K562 (cell line): ENCODE results near the gene UBE2I.

Experiments
- CTCF ChIP-seq, 3 experiments: IDR thresholded peaks in 2 of 3; conservative IDR thresholded peaks in 1 of 3; 2 replicates each; pipeline ENCODE4 v1.5.1; 2011 to 2012; ENCODE audit warnings: low read length in 3 of 3, mild to moderate bottlenecking in 3 of 3, control low read depth in 2 of 3, improper control_type of control experiment in 1 of 3, inconsistent platforms in 1 of 3, low read depth in 1 of 3, mixed read lengths in 1 of 3, moderate library complexity in 1 of 3; ENCODE audit not compliant: insufficient read depth in 2 of 3
- HBP1 ChIP-seq: fragments of 450-650 bp; formaldehyde crosslinking; IDR thresholded peaks from 2 replicates; pipeline ENCODE4 v1.4.0; 2022; ENCODE audit warnings: missing genetic modification characterization
- JUNB ChIP-seq: fragments of 450-650 bp; formaldehyde crosslinking; conservative IDR thresholded peaks from 2 replicates; pipeline ENCODE4 v1.4.0; 2020; ENCODE audit warnings: mild to moderate bottlenecking
- RFX5 ChIP-seq: IDR thresholded peaks from 2 replicates; pipeline ENCODE4 v1.6.1; 2011; ENCODE audit warnings: low read depth, mild to moderate bottlenecking, improper control_type of control experiment, low read length

- TF ChIP-seq HBP1 (CRISPR knock-in tag), result no peak
- no peak for TF ChIP-seq JUNB (CRISPR knock-in tag)
- no peak for TF ChIP-seq RFX5
- TF ChIP-seq CTCF (IDR thresholded peaks at IDR 0.05 in 2 of 3, conservative IDR thresholded peaks at IDR 0.05 in 1 of 3; ENCODE audit: insufficient read depth in 2 of 3, low read depth in 1 of 3, low read length in 3 of 3), result no peak
Observed at GRCh38 chr16:1340730-1341494, 31.5 kb downstream of the UBE2I start.
